ENCODE data around the gene PPP1R9A.

The PPP1R9A gene

DNA sequence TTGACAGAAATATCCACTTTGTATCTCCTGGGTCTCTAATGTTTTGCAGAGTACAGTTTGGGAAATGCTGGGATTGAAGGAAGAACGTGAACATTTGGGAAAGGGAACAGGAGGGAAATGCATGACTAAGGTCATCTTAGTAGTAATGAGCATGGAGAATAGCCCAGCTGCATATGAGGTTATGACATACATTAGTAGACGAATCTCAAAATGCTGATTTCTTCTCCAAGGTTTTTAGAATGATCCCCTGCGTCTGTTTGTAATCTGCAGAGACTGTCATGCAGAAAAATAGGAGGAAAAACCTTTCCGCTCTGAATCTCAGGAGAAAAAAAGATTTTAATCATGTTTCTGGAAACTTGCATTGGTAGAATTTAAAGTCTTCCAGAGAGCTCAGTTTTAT is 133.6 kb downstream of the PPP1R9A start:
- no peak for DNase-seq

- DNase-seq: no peak
These were observed 138.0 kb downstream of the PPP1R9A start for GRCh38 chr7:95045236-95045923.

- DNase-seq: no peak
These were observed 139.3 kb downstream of the PPP1R9A start for GRCh38 chr7:95046494-95047240.

DNA sequence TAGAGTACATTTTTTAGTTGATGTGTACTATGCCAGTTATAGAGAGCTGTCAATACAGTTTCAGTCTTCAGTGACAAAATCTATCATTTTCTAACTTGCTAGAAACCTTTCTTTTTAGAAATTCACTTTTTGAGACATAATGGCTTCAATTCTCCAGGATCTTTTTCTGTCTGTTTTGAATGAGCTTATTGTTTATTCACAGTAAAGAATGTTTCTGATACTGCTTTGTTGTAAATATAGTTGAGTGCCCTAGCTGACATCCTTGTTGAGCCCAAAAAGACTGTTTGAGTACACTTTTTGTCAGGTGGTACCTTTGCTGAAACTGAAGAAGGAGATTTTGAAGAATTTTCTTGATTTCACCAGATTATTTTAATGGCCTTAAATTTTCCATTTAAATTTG is 139.9 kb downstream of the PPP1R9A start:
- DNase-seq: no peak

DNA sequence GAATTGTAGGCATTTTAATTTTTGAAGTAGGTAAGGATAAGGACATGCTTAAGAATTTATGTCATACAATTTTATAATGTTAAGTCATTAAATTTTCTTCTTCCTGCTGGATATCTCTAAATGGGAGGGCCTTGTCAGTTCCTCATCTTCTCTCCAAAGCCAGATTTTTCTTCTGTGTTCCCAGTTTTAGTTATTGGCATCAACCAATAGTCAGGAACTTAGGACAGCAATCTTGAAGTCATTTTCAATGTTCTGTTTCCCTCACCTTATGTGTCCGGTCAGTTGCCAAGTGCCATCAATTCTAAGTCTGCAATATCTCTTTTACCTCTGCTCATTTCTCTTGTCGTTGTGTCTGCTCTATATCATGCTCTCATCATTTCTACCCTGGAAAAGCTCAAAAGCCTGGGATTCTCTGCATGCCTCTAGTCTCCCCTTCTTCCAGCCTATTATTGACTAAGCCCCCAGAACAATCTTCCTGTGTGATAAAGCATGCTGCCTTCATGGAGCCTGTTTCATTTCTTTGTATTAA is 145.2 kb downstream of the PPP1R9A start:
- DNase-seq: no peak

GRCh38 chr7:95054386-95054785 is 147.0 kb downstream of the PPP1R9A start:
- DNase-seq: no peak

DNA sequence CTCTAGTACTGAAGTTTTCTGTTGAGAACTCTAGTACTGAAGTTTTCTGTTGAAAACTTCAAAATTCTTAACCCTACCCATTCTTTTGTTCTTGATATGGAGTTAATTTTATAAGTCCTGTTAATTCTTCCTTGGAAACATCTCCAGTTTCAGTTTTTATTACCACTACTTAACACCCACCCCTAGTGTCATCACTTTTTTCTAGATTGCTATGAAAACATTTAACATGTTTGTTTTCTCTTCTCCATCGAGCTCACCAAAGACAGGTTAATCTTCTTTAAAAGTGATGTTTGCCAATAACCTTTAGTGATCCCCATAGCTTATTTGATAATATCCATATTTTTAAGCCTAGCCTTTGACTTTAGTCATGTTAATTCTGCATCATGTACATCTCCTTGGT is 147.9 kb downstream of the PPP1R9A start:
- DNase-seq: no peak

DNA sequence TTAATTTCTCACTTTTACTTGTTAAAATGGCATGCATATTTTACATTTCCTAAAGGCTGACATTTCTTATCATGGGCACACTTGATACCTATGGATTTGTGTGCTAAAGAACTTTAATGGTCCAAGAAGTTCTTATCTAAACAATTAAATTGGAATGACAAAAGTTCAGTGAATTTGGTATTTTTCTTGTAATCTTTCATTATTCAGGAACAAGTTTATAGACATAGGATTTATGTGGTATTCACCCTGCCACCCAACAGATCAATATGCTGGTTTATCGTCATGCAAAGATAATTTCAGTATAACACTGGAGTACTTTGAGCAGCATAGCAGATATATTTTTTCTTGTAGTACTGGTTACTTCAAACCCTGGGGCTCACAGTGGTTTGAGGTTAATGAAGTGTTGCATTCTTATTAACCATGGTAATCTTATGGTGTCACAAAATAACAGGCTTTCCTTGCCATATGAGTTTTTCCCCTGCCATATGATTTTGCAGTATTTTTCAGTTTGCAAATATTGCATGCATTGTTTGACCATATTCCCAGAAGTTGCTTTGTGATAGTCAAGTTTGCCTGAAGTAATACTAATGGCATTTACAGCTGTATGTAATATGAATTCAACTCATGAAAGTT is 148.8 kb downstream of the PPP1R9A start:
- no peak for DNase-seq

DNA sequence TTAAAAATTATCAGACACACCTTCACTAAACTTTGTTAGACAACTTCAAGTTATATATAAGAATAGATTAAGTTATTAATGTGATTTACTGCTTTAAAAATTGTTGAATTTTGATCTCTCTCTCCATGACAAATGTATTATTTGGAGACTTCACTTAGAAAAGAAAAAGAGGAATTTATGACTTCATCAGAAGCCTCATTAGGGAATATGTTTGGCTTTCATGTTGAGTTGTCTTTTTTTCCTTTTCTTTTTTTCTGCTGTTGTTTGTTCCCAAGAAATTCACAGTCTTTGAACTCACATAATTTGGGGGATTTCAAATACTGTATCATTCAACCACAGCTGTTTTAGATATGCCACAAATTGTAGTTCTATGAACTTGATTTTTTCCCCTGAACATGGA is 149.5 kb downstream of the PPP1R9A start:
- DNase-seq: no peak

DNA sequence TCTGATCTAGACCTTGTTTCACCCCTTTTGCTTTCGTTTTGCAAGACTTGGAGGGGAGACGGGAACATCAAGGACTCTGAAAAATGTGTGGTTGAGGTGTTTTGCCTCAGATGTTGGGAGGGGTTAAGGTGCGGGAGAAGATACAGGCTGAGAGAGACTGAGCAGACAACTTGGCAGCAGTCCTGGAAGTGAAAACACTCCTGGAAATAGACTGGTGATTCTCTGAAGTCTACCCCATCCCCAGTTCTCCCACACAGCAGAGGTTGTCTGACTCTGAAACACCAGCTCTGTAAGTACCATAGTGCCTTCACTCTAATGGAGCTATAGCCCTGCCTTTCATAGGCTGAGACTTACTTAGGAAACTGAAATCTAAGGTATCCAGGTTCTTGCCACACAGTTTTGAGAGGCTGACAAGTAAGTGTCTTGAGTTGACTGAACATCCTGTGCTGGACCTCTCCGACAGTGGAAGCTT is 152.5 kb downstream of the PPP1R9A start:
- no peak for DNase-seq

GRCh38 chr7:95062901-95063300 is 155.5 kb downstream of the PPP1R9A start:
- no peak for DNase-seq

- DNase-seq: no peak
These were observed 159.5 kb downstream of the PPP1R9A start for GRCh38 chr7:95066737-95067530.

GRCh38 chr7:95088536-95089215 is 181.3 kb downstream of the PPP1R9A start:
- DNase-seq: no peak

GRCh38 chr7:95089414-95090315 is 182.3 kb downstream of the PPP1R9A start:
- no peak for DNase-seq

- no peak for DNase-seq
These were observed 184.9 kb downstream of the PPP1R9A start for GRCh38 chr7:95092324-95092723.

- DNase-seq: no peak
These were observed 188.0 kb downstream of the PPP1R9A start for GRCh38 chr7:95095259-95095965.

DNA sequence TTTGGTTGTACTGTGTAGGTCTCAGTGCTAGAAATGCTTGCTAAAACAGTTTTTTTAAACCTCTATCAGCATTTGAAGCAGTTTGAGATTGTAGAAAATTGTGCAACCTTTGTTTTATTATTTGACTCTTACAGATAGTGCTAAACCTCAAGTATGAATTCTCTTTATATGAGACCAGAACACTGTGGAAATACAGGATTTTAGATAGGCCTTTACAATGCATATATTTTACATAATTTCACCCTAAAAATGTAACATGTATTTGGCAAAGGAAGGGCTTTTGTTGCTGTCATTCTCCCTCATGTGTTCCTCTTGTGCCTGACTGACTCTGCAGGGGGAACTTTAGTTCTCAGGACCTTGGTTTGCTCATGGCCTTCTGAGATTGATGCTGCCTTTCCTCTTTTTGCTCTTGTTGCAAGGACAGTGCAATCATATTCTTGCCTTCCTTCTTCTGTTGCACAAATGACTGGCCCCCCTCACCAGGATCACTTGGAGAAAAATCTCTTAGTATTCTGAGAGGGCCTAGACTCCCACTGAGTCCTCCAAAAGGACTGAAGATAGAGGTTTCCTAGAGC is 188.7 kb downstream of the PPP1R9A start:
- no peak for DNase-seq

DNA sequence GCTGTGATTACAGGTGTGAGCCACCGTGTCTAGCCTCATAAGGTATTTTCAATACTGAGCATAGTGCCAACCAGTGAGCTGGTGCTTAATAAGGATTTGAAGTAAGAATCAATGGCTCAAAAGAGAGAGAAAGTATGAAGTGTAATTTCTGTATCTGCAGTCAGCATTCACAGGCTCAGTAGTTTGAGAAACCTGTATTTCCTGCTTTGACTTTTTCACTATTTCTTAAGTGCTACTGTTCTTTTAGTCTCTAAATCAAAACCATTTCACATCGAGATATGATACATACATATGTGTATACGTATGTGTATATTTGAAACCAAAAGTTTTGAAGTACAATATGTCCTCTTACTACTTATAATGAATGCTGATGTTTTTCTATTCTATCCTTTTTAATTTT is 189.9 kb downstream of the PPP1R9A start:
- no peak for DNase-seq

DNA sequence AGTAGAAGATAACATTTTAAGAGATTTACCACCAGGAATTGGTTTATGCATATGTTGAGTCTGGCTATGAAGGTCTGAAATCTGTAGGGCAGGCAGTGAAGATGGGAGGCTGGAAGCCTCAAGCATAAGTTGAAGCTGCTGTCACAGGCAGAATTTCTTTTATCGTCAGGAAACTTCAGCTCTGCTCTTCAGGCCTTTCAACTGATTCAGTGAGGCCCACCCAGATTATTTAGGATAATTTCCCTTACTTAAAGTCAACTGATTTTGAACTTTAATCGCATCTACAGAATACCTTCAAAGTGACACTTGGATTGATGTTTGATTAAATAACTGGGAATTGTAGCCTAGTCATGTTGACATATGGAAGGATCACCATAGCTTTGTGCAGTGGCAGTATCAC is 190.5 kb downstream of the PPP1R9A start:
- no peak for DNase-seq

- no peak for DNase-seq
These were observed 191.7 kb downstream of the PPP1R9A start for GRCh38 chr7:95099106-95099505.
